GM12892 (cell line): ENCODE results near the gene GPC5.
"Not testable (repeated sequence)": the region's sequence is repeated elsewhere in the genome, so short reads cannot be mapped to it uniquely, and the experiment has no call there.

ENCODE experiments used
- DNase-seq: peaks from one replicate; pipeline ENCODE4 v3.0.0; 2011; ENCODE audit not compliant: insufficient read length
- FAIRE-seq: peaks from 2 replicates; lab custom pipeline; 2011; peaks lifted over from hg19 to GRCh38; lab: Jason Lieb, UNC
- POLR2A ChIP-seq: IDR thresholded peaks from 2 replicates; pipeline ENCODE4 v1.6.1; 2011; ENCODE audit warnings: low read depth, low read length, control low read depth
- POLR2AphosphoS5 ChIP-seq: IDR thresholded peaks from 2 replicates; pipeline ENCODE4 v1.6.1; 2011; ENCODE audit warnings: low read depth, low read length, control low read depth
- TAF1 ChIP-seq: IDR thresholded peaks from 2 replicates; pipeline ENCODE4 v1.6.1; 2011; ENCODE audit warnings: low read depth, mild to moderate bottlenecking, control low read depth, low read length, borderline replicate concordance

Gene GPC5

GRCh38 chr13:92719868-92720267 is 1321.4 kb downstream of the GPC5 start:
- TF ChIP-seq POLR2AphosphoS5: no peak
- TF ChIP-seq TAF1: no peak
- no peak for TF ChIP-seq POLR2A
- FAIRE-seq (no peak), DNase-seq (no peak)

GRCh38 chr13:92721620-92722019 is 1323.2 kb downstream of the GPC5 start:
- no peak for TF ChIP-seq TAF1
- no peak for TF ChIP-seq POLR2AphosphoS5
- no peak for TF ChIP-seq POLR2A
- FAIRE-seq (no peak), DNase-seq (no peak)

GRCh38 chr13:92727118-92727517 is 1328.7 kb downstream of the GPC5 start:
- no peak for TF ChIP-seq POLR2A
- no peak for TF ChIP-seq TAF1
- no peak for TF ChIP-seq POLR2AphosphoS5
- DNase-seq: no peak
- FAIRE-seq: no peak

- no peak for FAIRE-seq
- no peak for DNase-seq
- TF ChIP-seq POLR2AphosphoS5 (no peak), POLR2A (no peak), TAF1 (no peak)
Observed at GRCh38 chr13:92734068-92734467, 1335.6 kb downstream of the GPC5 start.

- DNase-seq: no peak
- FAIRE-seq: no peak
- TF ChIP-seq TAF1 (no peak), POLR2AphosphoS5 (no peak), POLR2A (no peak)
Observed at GRCh38 chr13:92734545-92734944, 1336.1 kb downstream of the GPC5 start.

GRCh38 chr13:92735909-92736308 is 1337.5 kb downstream of the GPC5 start:
- no peak for DNase-seq
- TF ChIP-seq TAF1 (no peak), POLR2AphosphoS5 (no peak), POLR2A (no peak)
- FAIRE-seq: no peak

- no peak for DNase-seq
- FAIRE-seq: no peak
- TF ChIP-seq TAF1: no peak
- no peak for TF ChIP-seq POLR2A
- no peak for TF ChIP-seq POLR2AphosphoS5
Observed at GRCh38 chr13:92739306-92739818, 1340.9 kb downstream of the GPC5 start.

- DNase-seq: no peak
- TF ChIP-seq POLR2A (no peak), TAF1 (no peak), POLR2AphosphoS5 (no peak)
- FAIRE-seq: no peak
Observed at GRCh38 chr13:92743992-92744391, 1345.6 kb downstream of the GPC5 start.

GRCh38 chr13:92745258-92745657 is 1346.8 kb downstream of the GPC5 start:
- FAIRE-seq: no peak
- no peak for DNase-seq
- no peak for TF ChIP-seq POLR2AphosphoS5
- TF ChIP-seq POLR2A: no peak
- no peak for TF ChIP-seq TAF1

GRCh38 chr13:92752705-92753104 is 1354.3 kb downstream of the GPC5 start:
- not testable (repeated sequence) for DNase-seq, FAIRE-seq

GRCh38 chr13:92761710-92762109 is 1363.3 kb downstream of the GPC5 start:
- DNase-seq (no peak), FAIRE-seq (no peak)
- TF ChIP-seq POLR2A (no peak), TAF1 (no peak), POLR2AphosphoS5 (no peak)

GRCh38 chr13:92767468-92767867 is 1369.0 kb downstream of the GPC5 start:
- DNase-seq (no peak), FAIRE-seq (no peak)
- TF ChIP-seq POLR2AphosphoS5 (no peak), TAF1 (no peak), POLR2A (no peak)

- FAIRE-seq: no peak
- TF ChIP-seq POLR2AphosphoS5: no peak
- TF ChIP-seq POLR2A: no peak
- DNase-seq: no peak
Observed at GRCh38 chr13:92768602-92769001, 1370.2 kb downstream of the GPC5 start.
